HG02970 (cell line): ENCODE results near the gene SH3PXD2B.

Source experiments
- ATAC-seq: cut with Tn5 transposase; IDR thresholded peaks from one replicate; pipeline ENCODE4 v1.9.1; 2021; ENCODE audit warnings: mild to moderate bottlenecking, moderate library complexity, moderate number of reproducible peaks; ENCODE audit not compliant: unreplicated experiment, low FRiP score

The SH3PXD2B gene

GRCh38 chr5:172453986-172454357 is 353 bp downstream of the SH3PXD2B start:
- ATAC-seq, result no peak

DNA sequence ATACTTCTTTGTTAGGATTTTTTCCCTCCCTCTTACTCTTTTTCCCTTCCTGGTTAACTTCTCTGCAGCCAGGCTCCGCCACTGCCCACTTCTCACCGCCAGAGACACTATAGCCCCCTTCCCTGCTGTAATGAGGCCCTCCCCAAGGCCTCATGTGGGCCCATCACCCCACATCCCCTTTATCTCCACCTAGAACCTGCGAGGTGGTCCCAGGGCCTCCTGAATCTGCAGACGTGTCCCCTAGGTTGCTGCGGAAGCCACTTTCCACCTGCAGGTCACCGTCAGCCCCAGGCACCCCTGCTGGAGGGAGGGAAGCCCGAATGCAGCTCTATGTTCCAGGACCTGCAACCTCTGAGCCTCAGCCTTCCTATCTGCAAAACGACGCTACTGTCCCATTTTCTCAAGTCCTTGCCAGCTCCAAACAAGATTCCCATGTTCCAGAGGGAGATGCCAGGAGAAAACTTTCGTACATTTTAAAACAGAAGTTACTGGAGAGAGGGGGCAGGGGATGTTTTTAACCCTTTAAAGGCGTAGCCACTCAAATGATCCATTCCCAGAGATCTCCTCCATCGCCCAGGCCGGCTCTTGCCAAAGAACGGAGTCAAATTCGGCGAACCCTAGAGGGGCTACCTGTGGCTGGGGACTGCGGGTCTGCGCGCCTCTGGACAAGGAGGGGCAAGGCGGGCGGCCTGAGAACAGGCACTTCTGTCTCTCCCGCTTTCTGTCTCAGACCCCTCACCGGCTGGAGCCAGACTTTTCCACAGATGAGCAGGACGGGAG is 929 bp downstream of the SH3PXD2B start:
- ATAC-seq, result no peak

DNA sequence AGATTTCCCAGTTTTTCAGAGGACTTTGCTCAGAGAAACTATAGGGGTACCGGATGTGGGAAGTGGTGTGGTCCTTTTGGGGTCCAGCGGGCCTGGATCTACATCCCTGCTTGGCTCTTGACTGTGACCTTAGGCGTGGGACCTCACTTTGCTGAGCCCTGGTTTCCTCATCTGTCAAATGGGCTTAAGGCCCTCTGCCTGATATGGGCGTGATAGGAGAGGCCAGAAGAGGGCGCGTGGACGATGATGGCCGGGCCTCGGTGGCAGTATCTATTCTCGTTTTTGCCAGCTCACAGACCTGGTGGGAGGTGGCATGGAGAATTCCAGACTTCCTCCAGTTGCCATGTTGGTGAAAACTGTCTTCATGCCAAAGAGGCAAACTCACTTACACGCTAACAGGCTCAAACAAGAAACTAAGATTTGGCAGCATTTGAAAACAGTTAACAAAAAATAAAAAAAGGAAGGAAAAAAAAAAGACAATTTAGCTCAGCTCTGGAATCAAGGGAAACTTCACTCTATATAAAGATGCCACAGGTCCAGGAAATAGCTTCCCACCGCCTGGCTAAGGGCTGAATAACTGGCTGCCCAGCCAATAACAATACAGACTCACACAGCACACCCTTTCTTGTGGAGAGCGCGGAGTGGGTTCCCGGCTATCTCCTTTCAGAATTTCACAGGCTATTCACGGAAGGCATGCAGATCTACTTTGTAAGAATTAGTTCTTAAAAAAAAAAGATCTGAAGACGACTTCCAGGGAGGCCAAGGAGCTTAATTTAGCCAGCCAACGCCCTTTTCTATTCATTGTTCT is 1.7 kb downstream of the SH3PXD2B start:
- ATAC-seq, result no peak

- no peak for ATAC-seq
Observed at GRCh38 chr5:172451771-172452197, 2.5 kb downstream of the SH3PXD2B start.

- no peak for ATAC-seq
Observed at GRCh38 chr5:172450861-172451695, 3.2 kb downstream of the SH3PXD2B start.

DNA sequence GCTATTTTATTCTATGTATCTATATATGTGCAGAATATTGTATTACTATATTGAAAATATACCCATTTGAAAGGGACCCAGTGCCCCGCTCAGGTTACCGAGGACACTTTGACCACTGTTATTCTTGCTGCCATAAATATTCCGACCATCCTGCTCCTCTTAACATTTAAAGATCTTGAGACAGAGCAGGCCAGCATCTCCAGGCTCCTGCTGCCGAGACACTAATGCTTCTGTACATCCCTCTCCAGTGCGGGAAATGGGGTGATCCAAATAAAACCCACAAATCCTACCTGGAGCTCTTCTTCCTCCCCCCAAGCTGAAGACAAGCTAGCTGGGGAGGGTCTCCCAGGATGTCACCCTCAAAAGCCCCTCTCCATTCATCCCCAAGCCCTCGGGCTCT is 3.9 kb downstream of the SH3PXD2B start:
- ATAC-seq, result no peak

- no peak for ATAC-seq
Observed at GRCh38 chr5:172448999-172449398, 5.3 kb downstream of the SH3PXD2B start.

- no peak for ATAC-seq
Observed at GRCh38 chr5:172447646-172448365, 6.5 kb downstream of the SH3PXD2B start.

DNA sequence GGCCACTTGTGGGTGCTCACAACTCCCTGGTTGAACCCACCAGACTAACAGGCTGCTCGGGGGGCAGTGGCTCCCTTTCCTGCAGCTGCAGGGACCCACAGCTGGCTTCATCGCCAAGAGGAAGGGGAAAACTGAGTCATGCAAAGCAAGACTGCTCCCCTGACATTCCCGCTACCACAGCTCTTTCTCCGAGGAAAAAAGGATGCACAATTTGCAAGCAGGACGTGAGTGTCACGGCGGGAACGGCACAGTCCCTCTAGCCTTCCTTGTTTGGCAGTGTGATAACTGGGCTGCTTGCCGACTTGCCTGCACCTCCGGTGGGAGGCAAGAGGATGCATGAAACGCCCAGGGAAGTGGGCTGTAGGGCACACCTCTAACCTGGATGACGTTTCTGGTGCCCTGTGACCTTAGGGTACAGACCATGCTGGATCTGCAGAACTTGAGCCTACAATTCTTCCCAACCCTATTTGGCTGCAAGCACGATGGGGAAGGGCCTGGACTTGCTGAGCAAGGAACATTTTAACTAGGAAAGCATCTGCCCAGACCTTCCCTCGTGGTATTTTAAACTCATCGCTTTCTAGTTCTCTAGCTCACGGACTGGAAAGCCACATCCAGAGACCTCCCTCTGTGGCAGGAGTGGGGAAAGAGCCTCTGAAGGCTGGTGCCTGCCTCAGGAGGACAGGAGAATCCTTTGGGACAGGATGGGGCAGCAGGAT is 7.8 kb downstream of the SH3PXD2B start:
- no peak for ATAC-seq

DNA sequence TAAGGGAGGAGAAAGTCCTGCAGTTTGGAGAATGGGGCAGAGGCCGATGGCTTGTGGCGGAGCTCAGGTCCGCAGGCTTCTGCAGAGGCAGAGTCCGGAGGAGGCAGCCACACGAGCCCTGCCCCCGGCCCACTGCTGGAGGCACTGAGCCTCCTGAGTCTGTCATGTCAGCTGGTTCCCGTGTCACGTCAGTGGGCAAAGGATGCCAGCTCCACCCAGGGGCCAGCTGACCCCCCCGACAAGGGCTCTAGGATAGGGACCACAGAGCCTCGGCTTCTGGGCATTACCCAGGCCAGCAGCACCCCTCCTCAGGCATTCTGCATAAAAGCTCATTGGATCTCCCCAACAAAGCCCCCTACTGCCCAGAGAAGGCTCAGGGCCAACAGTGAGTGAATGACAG is 8.5 kb downstream of the SH3PXD2B start:
- no peak for ATAC-seq

GRCh38 chr5:172444626-172445365 is 9.5 kb downstream of the SH3PXD2B start:
- ATAC-seq, result no peak

GRCh38 chr5:172444110-172444510 is 10.2 kb downstream of the SH3PXD2B start:
- no peak for ATAC-seq

GRCh38 chr5:172443441-172444109 is 10.8 kb downstream of the SH3PXD2B start:
- no peak for ATAC-seq

GRCh38 chr5:172442592-172442991 is 11.7 kb downstream of the SH3PXD2B start:
- no peak for ATAC-seq

GRCh38 chr5:172441262-172441751 is 13.0 kb downstream of the SH3PXD2B start:
- ATAC-seq, result no peak

DNA sequence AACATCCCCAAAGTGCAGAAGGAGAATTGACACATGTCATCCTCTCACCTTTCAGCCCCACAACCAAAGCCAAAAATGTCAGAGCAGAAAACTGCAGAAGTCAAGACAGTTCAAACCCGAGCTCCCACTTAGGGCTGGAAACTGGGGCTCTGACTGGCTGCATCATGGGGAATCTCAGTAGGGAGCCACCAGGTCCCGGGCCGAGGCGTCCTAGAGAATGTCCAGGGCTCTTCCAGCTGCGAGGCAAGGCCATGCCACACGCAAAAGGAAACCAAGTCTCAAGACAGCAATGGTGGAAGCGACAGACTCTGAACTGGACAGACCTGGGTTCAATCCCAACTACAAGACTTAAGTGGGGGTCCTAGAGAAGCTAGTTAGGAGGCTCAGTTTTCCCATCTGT is 13.8 kb downstream of the SH3PXD2B start:
- no peak for ATAC-seq

DNA sequence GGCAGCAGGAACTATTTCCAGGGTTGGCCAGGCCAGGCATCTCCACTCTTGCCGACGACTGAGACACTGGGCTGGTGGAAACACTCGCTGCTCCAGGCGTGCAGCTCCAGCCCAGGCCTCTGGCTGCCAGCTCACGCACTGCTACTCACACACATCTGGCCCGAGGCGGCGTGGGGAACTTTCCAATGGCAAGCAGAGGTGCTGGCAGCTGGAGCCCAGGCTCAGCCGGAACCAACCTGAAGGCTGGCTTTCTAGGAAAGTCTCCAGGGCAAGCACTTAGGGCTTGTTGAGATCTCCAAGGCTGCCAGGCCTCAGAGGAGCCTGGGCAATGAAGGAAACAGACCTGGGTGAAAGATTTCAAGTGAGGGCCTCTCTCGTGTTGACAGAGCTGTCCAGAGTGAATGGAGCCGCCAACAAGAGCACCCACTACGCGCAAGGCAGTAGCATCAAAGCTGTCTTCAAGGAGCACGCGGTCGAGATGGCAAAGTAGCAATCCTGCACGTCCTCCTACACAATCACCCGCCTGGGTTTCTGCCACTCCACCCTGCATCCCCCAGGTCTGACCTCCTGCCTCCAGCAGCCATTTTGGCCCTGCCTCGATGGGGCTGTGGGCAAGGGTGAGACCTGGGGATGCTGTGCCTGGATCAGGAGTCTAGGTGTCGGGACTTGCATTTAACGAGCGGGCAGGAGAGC is 14.4 kb downstream of the SH3PXD2B start:
- ATAC-seq, result no peak

GRCh38 chr5:172438319-172438668 is 16.0 kb downstream of the SH3PXD2B start:
- ATAC-seq, result no peak
